Measurements from ENCODE around the gene SCGB1D1.

DNA sequence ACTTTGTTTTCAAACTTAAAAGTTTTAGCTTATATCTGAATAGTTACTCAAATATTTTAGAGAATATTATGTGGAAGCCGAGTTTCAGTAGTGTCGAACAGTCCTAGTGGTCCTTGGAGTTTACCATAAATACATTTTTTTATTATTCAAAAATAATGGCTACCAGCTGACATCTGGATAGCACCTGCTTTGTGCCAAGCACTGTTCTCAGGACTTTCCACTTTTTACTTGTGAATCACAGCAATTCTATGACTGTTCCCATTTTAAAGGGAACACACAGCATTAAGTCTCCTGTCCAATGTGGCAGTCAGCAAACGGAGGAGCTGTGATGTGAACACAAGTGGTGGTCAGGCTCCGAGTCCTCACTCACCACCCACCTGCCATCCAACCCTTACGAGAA is 14.4 kb downstream of the SCGB1D1 start:
- TF ChIP-seq, protein P1, sequence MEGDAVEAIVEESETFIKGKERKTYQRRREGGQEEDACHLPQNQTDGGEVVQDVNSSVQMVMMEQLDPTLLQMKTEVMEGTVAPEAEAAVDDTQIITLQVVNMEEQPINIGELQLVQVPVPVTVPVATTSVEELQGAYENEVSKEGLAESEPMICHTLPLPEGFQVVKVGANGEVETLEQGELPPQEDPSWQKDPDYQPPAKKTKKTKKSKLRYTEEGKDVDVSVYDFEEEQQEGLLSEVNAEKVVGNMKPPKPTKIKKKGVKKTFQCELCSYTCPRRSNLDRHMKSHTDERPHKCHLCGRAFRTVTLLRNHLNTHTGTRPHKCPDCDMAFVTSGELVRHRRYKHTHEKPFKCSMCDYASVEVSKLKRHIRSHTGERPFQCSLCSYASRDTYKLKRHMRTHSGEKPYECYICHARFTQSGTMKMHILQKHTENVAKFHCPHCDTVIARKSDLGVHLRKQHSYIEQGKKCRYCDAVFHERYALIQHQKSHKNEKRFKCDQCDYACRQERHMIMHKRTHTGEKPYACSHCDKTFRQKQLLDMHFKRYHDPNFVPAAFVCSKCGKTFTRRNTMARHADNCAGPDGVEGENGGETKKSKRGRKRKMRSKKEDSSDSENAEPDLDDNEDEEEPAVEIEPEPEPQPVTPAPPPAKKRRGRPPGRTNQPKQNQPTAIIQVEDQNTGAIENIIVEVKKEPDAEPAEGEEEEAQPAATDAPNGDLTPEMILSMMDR (IDR thresholded peaks at IDR 0.05), result no peak
- TF ChIP-seq EZH2phosphoT487 (IDR thresholded peaks at IDR 0.05) (no peak), EZH2 (IDR thresholded peaks at IDR 0.05) (no peak)
